IMR-90 (cell line): ENCODE measurements around the gene UBASH3A. TPM values are rescaled to one million over a fixed set of nuclear protein-coding genes. Genes with fewer than 3 reads are reported as not detected.

ENCODE experiments used
- ATAC-seq: fragments of 200-7000 bp; cut with Tn5 transposase; 2 replicates; pipeline ENCODE4 v1.9.1; 2020; ENCODE audit warnings: low read depth, mild to moderate bottlenecking, moderate library complexity
- BruUV-seq: library from RNA; stranded (reverse); fragments of 400-500 nt; replicated peaks from 2 replicates; lab custom pipeline; 2021; lab: Mats Ljungman, UMichigan
- CTCF ChIA-PET: fragments of 300-600 bp; formaldehyde crosslinking; extraction: SDS; loops from one replicate; lab custom pipeline; 2021; ENCODE audit warnings: antibody characterized with exemption; lab: Yijun Ruan, JAX
- POLR2A ChIA-PET: fragments of 300-600 bp; sonication (Branson Sonifier 250); formaldehyde crosslinking; loops from one replicate; lab custom pipeline; 2022; ENCODE audit warnings: antibody characterized with exemption; ENCODE audit not compliant: unreplicated experiment; lab: Charles Lee
- DNase-seq: peaks from one replicate; pipeline ENCODE4 v3.0.0; 2013
- H2AFZ ChIP-seq: replicated peaks from 2 replicates; pipeline ENCODE3; 2013; ENCODE audit warnings: low read length, mild to moderate bottlenecking; ENCODE audit not compliant: poor library complexity
- H2AK5ac ChIP-seq: 2 replicates; pipeline ENCODE4 v1.6.1; 2013; ENCODE audit warnings: low read depth, low read length, inconsistent platforms
- H2AK9ac ChIP-seq: replicated peaks from 2 replicates; pipeline ENCODE3; 2013; ENCODE audit warnings: mild to moderate bottlenecking, low read depth, low read length, moderate library complexity; ENCODE audit not compliant: poor library complexity
- H2BK120ac ChIP-seq: 2 replicates; pipeline ENCODE4 v1.6.1; 2013; ENCODE audit warnings: low read depth, low read length, inconsistent platforms
- H2BK15ac ChIP-seq: 3 replicates; pipeline ENCODE4 v1.6.1; 2013; ENCODE audit warnings: low read depth, low read length, inconsistent platforms
- H2BK20ac ChIP-seq: 2 replicates; pipeline ENCODE4 v1.6.1; 2013; ENCODE audit warnings: low read depth, mild to moderate bottlenecking, inconsistent platforms, low read length, moderate library complexity
- H2BK5ac ChIP-seq: 2 replicates; pipeline ENCODE4 v1.6.1; 2013; ENCODE audit warnings: mild to moderate bottlenecking, low read depth, low read length, inconsistent platforms; ENCODE audit not compliant: poor library complexity, severe bottlenecking
- H3K14ac ChIP-seq: replicated peaks from 2 replicates; pipeline ENCODE4 v1.6.1; 2013; ENCODE audit warnings: low read depth, low read length, inconsistent platforms
- H3K18ac ChIP-seq: 2 replicates; pipeline ENCODE4 v1.6.1; 2013; ENCODE audit warnings: low read depth, low read length, control low read depth
- H3K23ac ChIP-seq: 2 replicates; pipeline ENCODE4 v1.6.1; 2013; ENCODE audit warnings: low read depth, low read length, inconsistent platforms
- H3K27ac ChIP-seq: 2 replicates; pipeline ENCODE4 v1.5.1; 2013; ENCODE audit warnings: mild to moderate bottlenecking, control low read depth, low read length; ENCODE audit not compliant: insufficient read depth
- H3K27me3 ChIP-seq: 2 replicates; pipeline ENCODE4 v1.6.1; 2013; ENCODE audit warnings: low read length; ENCODE audit not compliant: control insufficient read depth, insufficient read depth
- H3K36me3 ChIP-seq: 2 replicates; pipeline ENCODE4 v1.6.1; 2013; ENCODE audit warnings: low read length, mixed read lengths; ENCODE audit not compliant: control insufficient read depth, insufficient read depth
- H3K4ac ChIP-seq: 2 replicates; pipeline ENCODE4 v1.6.1; 2013; ENCODE audit warnings: low read depth, low read length, inconsistent platforms
- H3K4me1 ChIP-seq: 2 replicates; pipeline ENCODE4 v1.6.1; 2013; ENCODE audit warnings: low read length, mixed read lengths; ENCODE audit not compliant: control insufficient read depth, insufficient read depth
- H3K4me2 ChIP-seq: 2 replicates; pipeline ENCODE4 v1.6.1; 2013; ENCODE audit warnings: low read depth, mild to moderate bottlenecking, control low read depth, low read length, moderate library complexity
- H3K4me3 ChIP-seq: 2 replicates; pipeline ENCODE4 v1.5.1; 2013; ENCODE audit warnings: low read depth, mild to moderate bottlenecking, control low read depth, low read length, moderate library complexity; ENCODE audit not compliant: insufficient read depth
- H3K56ac ChIP-seq: 2 replicates; pipeline ENCODE4 v1.6.1; 2013; ENCODE audit warnings: low read length, inconsistent platforms; ENCODE audit not compliant: insufficient read depth; ENCODE audit errors: extremely low read depth
- H3K79me1 ChIP-seq, 2 experiments: 2 replicates each; pipeline ENCODE4 v1.6.1; 2013; ENCODE audit warnings: low read length in 2 of 2, inconsistent platforms in 1 of 2, low read depth in 1 of 2
- H3K9ac ChIP-seq: 2 replicates; pipeline ENCODE4 v1.6.1; 2013; ENCODE audit warnings: low read depth, low read length, control low read depth
- H3K9me1 ChIP-seq: 2 replicates; pipeline ENCODE4 v1.6.1; 2013; ENCODE audit warnings: low read length, inconsistent platforms; ENCODE audit not compliant: insufficient read depth
- H3K9me3 ChIP-seq: 2 replicates; pipeline ENCODE4 v1.6.1; 2013; ENCODE audit warnings: low read length; ENCODE audit not compliant: control insufficient read depth, insufficient read depth
- H4K20me1 ChIP-seq: 2 replicates; pipeline ENCODE4 v1.6.1; 2013; ENCODE audit warnings: low read length, inconsistent platforms; ENCODE audit not compliant: insufficient read depth
- H4K5ac ChIP-seq: 2 replicates; pipeline ENCODE4 v1.6.1; 2013; ENCODE audit warnings: mild to moderate bottlenecking, low read depth, low read length, control low read depth
- H4K8ac ChIP-seq, 2 experiments: 2 replicates each; pipeline ENCODE4 v1.6.1; 2013; ENCODE audit warnings: low read depth in 2 of 2, low read length in 2 of 2, control low read depth in 1 of 2, inconsistent platforms in 1 of 2
- H4K91ac ChIP-seq: 2 replicates; pipeline ENCODE4 v1.6.1; 2013; ENCODE audit warnings: low read depth, low read length, inconsistent platforms; ENCODE audit not compliant: insufficient read depth
- CEBPB ChIP-seq: IDR thresholded peaks from 2 replicates; pipeline ENCODE4 v1.6.1; 2012; ENCODE audit warnings: low read depth, low read length, improper control_type of control experiment
- CHD1 ChIP-seq: IDR thresholded peaks from 2 replicates; pipeline ENCODE4 v1.6.1; 2012; ENCODE audit warnings: low read depth, low read length, improper control_type of control experiment
- ELK1 ChIP-seq: fragments of 150-350 bp; IDR thresholded peaks from 2 replicates; pipeline ENCODE4 v1.6.1; 2016; ENCODE audit warnings: low read depth, mild to moderate bottlenecking, low read length, moderate library complexity, borderline replicate concordance
- FOS ChIP-seq: fragments of 150-350 bp; IDR thresholded peaks from 2 replicates; pipeline ENCODE4 v1.6.1; 2016; ENCODE audit warnings: low read depth, low read length
- MAFK ChIP-seq: IDR thresholded peaks from 2 replicates; pipeline ENCODE4 v1.6.1; 2012; ENCODE audit warnings: low read depth, low read length, improper control_type of control experiment
- MAZ ChIP-seq: IDR thresholded peaks from 2 replicates; pipeline ENCODE4 v1.6.1; 2012; ENCODE audit warnings: low read depth, mild to moderate bottlenecking, low read length, improper control_type of control experiment, moderate library complexity, borderline replicate concordance
- NFE2L2 ChIP-seq: fragments of 150-350 bp; IDR thresholded peaks from 2 replicates; pipeline ENCODE4 v1.6.1; 2016; ENCODE audit warnings: low read depth, mild to moderate bottlenecking, low read length
- POLR2A ChIP-seq: IDR thresholded peaks from 2 replicates; pipeline ENCODE4 v1.6.1; 2012; ENCODE audit warnings: mild to moderate bottlenecking, low read depth, low read length
- RAD21 ChIP-seq: IDR thresholded peaks from 2 replicates; pipeline ENCODE4 v1.6.1; 2012; ENCODE audit warnings: low read length, improper control_type of control experiment
- RCOR1 ChIP-seq: IDR thresholded peaks from 2 replicates; pipeline ENCODE4 v1.6.1; 2012; ENCODE audit warnings: mild to moderate bottlenecking, low read length, improper control_type of control experiment; ENCODE audit not compliant: insufficient replicate concordance
- RFX5 ChIP-seq: IDR thresholded peaks from 2 replicates; pipeline ENCODE4 v1.8.0; 2012; ENCODE audit warnings: low read depth, mild to moderate bottlenecking, low read length, moderate library complexity
- SMC3 ChIP-seq: fragments of 150-350 bp; IDR thresholded peaks from 2 replicates; pipeline ENCODE4 v1.6.1; 2016; ENCODE audit warnings: low read depth, mild to moderate bottlenecking, antibody characterized with exemption, low read length, moderate library complexity
- USF2 ChIP-seq: fragments of 150-350 bp; IDR thresholded peaks from 2 replicates; pipeline ENCODE4 v1.6.1; 2017; ENCODE audit warnings: mild to moderate bottlenecking, antibody characterized with exemption, low read length, low read depth
- WGBS, 2 experiments: methylation state at CpG; one replicate each; pipeline versions ENCODE4 v1.1.5 to v1.1.7; 2013; ENCODE audit warnings: missing lambda C conversion rate in 2 of 2; ENCODE audit not compliant: insufficient read length in 1 of 2; ENCODE audit errors: extremely low coverage in 2 of 2; 5-methylcytosine and 5-hydroxymethylcytosine counted together
- dilution Hi-C: fragments of 300-500 bp; cut with HindIII; formaldehyde crosslinking; loops from one replicate; pipeline ENCODE4 v1.14.3; 2018; ENCODE audit warnings: low sequenced_read_pairs; ENCODE audit not compliant: unreplicated experiment
- in situ Hi-C: fragments of 300-500 bp; cut with MboI; formaldehyde crosslinking; loops from 3 replicates; pipeline ENCODE4 v1.14.3; 2019; ENCODE audit warnings: low sequenced_read_pairs, inconsistent platforms, mixed read lengths
- intact Hi-C: fragments of 100-400 bp; cut with micrococcal nuclease; formaldehyde crosslinking; loops from 2 replicates; pipeline ENCODE4 v1.10.0; 2022
- polyA plus RNA-seq, 3 experiments: library from polyadenylated mRNA; depleted of rRNA; stranded (reverse); fragments of >200 nt; gene quantifications; 2 replicates each; pipeline ENCODE4 v1.2.3, GENCODE V29; 2012; ENCODE audit warnings: low replicate concordance in 1 of 3
- total RNA-seq: library from RNA; depleted of rRNA; stranded (reverse); fragments of >200 nt; gene quantifications from 2 replicates; pipeline ENCODE4 v1.2.3, GENCODE V29; 2012
- TF ChIP-seq, protein P1 (sequence below): conservative IDR thresholded peaks from 2 replicates; pipeline ENCODE4 v1.5.1; 2012; ENCODE audit warnings: mild to moderate bottlenecking, low read depth, low read length, improper control_type of control experiment

Gene UBASH3A
- total and polyA plus RNA-seq, 2 of the 4 experiments (the other 2 are of a cell fraction), result not detected

DNA sequence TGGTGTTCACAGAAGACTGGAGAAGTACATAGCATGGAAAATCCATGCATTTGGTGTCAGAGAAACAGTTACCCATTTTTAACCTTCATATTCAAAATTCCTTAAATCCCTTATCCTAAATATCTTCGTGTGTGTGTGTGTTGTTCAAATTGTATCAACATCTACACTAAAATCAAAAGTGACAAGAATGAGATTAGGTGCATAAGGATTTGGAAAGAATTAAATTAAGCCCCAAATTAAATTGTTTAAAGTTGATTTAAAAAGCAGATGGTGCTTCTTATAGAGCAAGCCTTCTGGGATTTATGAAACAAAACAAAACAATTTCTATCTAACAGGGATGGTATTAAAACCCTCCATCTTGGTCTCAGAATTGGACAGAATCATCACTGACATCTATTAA, 87.6 kb downstream of the UBASH3A start:
- Histone ChIP-seq H3K9me1 (no peaks in the 10 kb centered on the region), H3K14ac (no peak overlapping the region), H2AFZ (no peak overlapping the region), H2BK15ac (no peak overlapping the region), H2BK120ac (no peak overlapping the region), H3K4ac (no peak overlapping the region), H2AK5ac (no peak overlapping the region), H3K18ac (no peak overlapping the region), H3K4me1 (no peaks in the 10 kb centered on the region), H3K9me3 (no peaks in the 10 kb centered on the region; the same call in 1 of the 2 replicates), H4K91ac (no peak overlapping the region), H3K4me2 (no peak overlapping the region), H3K23ac (no peak overlapping the region), H2AK9ac (no peak overlapping the region), H2BK5ac (no peak overlapping the region), H3K36me3 (no peaks in the 10 kb centered on the region), H4K20me1 (no peaks in the 10 kb centered on the region), H3K79me1 (no peaks in the 10 kb centered on the region), H3K27me3 (peaks cover 15% of the 10 kb centered on the region; the same call in 1 of the 2 replicates), H2BK20ac (no peak overlapping the region), H3K9ac (no peak overlapping the region), H3K4me3 (no peak overlapping the region), H4K8ac (no peak overlapping the region), H3K56ac (no peak overlapping the region), H4K5ac (no peak overlapping the region), H3K27ac (no peak overlapping the region)
- POLR2A ChIA-PET, result no interaction called here
- no TSS peak for BruUV-seq
- dilution Hi-C loops, result no loop called here
- DNase-seq (no peak), ATAC-seq (no peak)
- CTCF ChIA-PET, result interaction anchor here (0.6 kb wide), 1 partner anchor 260 kb away, joined by 3 read pairs; no protein-coding TSS in a partner anchor
- in situ Hi-C loops, result no loop called here
- WGBS, 2 experiments, result no CpG with 5 or more reads among the region's 1 CpG
- intact Hi-C loops, result no loop called here
- TF ChIP-seq NFE2L2 (no peak), RCOR1 (no peak), CEBPB (no peak), USF2 (no peak), MAZ (no peak), POLR2A (no peak), SMC3 (no peak), ELK1 (no peak), MAFK (no peak), CHD1 (no peak), RFX5 (no peak), FOS (no peak), RAD21 (no peak)
- TF ChIP-seq, protein P1, sequence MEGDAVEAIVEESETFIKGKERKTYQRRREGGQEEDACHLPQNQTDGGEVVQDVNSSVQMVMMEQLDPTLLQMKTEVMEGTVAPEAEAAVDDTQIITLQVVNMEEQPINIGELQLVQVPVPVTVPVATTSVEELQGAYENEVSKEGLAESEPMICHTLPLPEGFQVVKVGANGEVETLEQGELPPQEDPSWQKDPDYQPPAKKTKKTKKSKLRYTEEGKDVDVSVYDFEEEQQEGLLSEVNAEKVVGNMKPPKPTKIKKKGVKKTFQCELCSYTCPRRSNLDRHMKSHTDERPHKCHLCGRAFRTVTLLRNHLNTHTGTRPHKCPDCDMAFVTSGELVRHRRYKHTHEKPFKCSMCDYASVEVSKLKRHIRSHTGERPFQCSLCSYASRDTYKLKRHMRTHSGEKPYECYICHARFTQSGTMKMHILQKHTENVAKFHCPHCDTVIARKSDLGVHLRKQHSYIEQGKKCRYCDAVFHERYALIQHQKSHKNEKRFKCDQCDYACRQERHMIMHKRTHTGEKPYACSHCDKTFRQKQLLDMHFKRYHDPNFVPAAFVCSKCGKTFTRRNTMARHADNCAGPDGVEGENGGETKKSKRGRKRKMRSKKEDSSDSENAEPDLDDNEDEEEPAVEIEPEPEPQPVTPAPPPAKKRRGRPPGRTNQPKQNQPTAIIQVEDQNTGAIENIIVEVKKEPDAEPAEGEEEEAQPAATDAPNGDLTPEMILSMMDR, result no peak
